Measurements from ENCODE around the gene LPCAT1. TPM values are rescaled to one million over a fixed set of nuclear protein-coding genes. Genes with fewer than 3 reads are reported as not detected.

LPCAT1 gene
- total and polyA plus RNA-seq, 2 of the 13 experiments (the other 11 are each of a cell fraction or from before 2014, with no cell fraction given) = 29.8 to 90.6 TPM

- TF ChIP-seq ZNF687 (CRISPR knock-in tag; IDR thresholded peaks at IDR 0.05) = 0 out of 2 replicates have a peak, but pooled peaks have one; percentile 10
- no peak for TF ChIP-seq ZC3H4 (CRISPR knock-in tag; IDR thresholded peaks at IDR 0.05; ENCODE audit: borderline replicate concordance)
- TF ChIP-seq NFKB2 (CRISPR knock-in tag; IDR thresholded peaks at IDR 0.05; ENCODE audit: borderline replicate concordance) = no peak
- no peak for TF ChIP-seq ZNF274 (CRISPR knock-in tag; IDR thresholded peaks at IDR 0.05)
- no peak for TF ChIP-seq PLSCR1 (CRISPR knock-in tag; IDR thresholded peaks at IDR 0.05; ENCODE audit: borderline replicate concordance)
Observed at GRCh38 chr5:1512541-1513291, 11.0 kb downstream of the LPCAT1 start (continued).

Data from HepG2 (cell line).